ENCODE results near the gene LAIR1. TPM values are rescaled to one million over a fixed set of nuclear protein-coding genes. Genes with fewer than 3 reads are reported as not detected.

LAIR1 gene
- polyA plus RNA-seq, 1 donor (not counting 4 experiments of a cell fraction or from before 2014, with no cell fraction given) = not detected

DNA sequence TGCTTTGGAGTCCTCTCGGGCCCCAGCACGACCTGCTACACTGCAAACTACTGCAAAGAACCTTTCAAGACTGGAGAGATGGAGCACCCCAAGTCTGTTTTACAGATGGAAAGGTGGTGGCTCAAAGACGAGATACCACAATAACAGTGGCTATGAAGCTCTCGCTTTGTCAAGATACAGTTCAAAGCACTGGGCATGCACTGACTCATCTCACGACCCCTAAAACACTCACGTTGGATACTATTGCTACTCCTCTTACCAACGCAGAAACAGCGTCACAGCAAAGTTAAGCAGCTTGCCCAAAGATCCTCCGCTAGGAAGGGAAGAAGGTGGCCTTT is 24.0 kb upstream of the LAIR1 start:
- no peak overlapping the region for H3K9ac ChIP-seq (ENCODE audit: control insufficient read depth, extremely low read depth, insufficient read depth, low read length)
- H3K27me3 ChIP-seq (ENCODE audit: control insufficient read depth, extremely low read depth, insufficient read depth, low read length) = peaks cover 9% of the 10 kb centered on the region
- DNase-seq (ENCODE audit: low read depth, low spot score) (no peak), FAIRE-seq (no peak)
- no peaks in the 10 kb centered on the region for H4K20me1 ChIP-seq (ENCODE audit: control insufficient read depth, extremely low read depth, insufficient read depth, low read length)
- peak overlapping the region in 1 of 3 experiments; percentile 20 for H3K4me3 ChIP-seq (ENCODE audit: control insufficient read depth in 2 of 3, extremely low read depth in 1 of 3, insufficient read depth in 2 of 3, low read depth in 1 of 3, low read length in 3 of 3)
- peak overlapping the region; percentile 62 for H2AFZ ChIP-seq (ENCODE audit: control insufficient read depth, low read length)
- no peak overlapping the region for H3K27ac ChIP-seq (ENCODE audit: control insufficient read depth, insufficient read depth, low read length)
- H3K36me3 ChIP-seq (ENCODE audit: control insufficient read depth in 2 of 2, extremely low read depth in 1 of 2, insufficient read depth in 2 of 2, low read length in 2 of 2) = no peaks in the 10 kb centered on the region
- H3K9me1 ChIP-seq (ENCODE audit: control insufficient read depth, extremely low read depth, insufficient read depth, low read length) = no peaks in the 10 kb centered on the region
- no peak for TF ChIP-seq EZH2 (IDR thresholded peaks at IDR 0.05; ENCODE audit: low read length)
- TF ChIP-seq, protein P1, sequence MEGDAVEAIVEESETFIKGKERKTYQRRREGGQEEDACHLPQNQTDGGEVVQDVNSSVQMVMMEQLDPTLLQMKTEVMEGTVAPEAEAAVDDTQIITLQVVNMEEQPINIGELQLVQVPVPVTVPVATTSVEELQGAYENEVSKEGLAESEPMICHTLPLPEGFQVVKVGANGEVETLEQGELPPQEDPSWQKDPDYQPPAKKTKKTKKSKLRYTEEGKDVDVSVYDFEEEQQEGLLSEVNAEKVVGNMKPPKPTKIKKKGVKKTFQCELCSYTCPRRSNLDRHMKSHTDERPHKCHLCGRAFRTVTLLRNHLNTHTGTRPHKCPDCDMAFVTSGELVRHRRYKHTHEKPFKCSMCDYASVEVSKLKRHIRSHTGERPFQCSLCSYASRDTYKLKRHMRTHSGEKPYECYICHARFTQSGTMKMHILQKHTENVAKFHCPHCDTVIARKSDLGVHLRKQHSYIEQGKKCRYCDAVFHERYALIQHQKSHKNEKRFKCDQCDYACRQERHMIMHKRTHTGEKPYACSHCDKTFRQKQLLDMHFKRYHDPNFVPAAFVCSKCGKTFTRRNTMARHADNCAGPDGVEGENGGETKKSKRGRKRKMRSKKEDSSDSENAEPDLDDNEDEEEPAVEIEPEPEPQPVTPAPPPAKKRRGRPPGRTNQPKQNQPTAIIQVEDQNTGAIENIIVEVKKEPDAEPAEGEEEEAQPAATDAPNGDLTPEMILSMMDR (optimal IDR thresholded peaks at IDR 0.05 in 1 of 3, IDR thresholded peaks at IDR 0.05 in 1 of 3, conservative IDR thresholded peaks at IDR 0.05 in 1 of 3; ENCODE audit: extremely low read depth in 1 of 3, insufficient read depth in 2 of 3, low read length in 3 of 3) = no peak
- dilution Hi-C loops (cut with MboI; ENCODE audit: extremely low pct_ligation_motif_present, low sequenced_read_pairs) = no loop called here
- H3K4me1 ChIP-seq (ENCODE audit: control insufficient read depth, extremely low read depth, insufficient read depth, low read length) = no peaks in the 10 kb centered on the region
- no peaks in the 10 kb centered on the region for H3K9me3 ChIP-seq (ENCODE audit: control insufficient read depth, low read depth, low read length)
- no peaks in the 10 kb centered on the region for H3K79me2 ChIP-seq (ENCODE audit: control insufficient read depth, insufficient read depth, low read length)
- peak overlapping the region; percentile 58 for H3K4me2 ChIP-seq (ENCODE audit: control insufficient read depth, extremely low read depth, insufficient read depth, low read depth, low read length)

DNA sequence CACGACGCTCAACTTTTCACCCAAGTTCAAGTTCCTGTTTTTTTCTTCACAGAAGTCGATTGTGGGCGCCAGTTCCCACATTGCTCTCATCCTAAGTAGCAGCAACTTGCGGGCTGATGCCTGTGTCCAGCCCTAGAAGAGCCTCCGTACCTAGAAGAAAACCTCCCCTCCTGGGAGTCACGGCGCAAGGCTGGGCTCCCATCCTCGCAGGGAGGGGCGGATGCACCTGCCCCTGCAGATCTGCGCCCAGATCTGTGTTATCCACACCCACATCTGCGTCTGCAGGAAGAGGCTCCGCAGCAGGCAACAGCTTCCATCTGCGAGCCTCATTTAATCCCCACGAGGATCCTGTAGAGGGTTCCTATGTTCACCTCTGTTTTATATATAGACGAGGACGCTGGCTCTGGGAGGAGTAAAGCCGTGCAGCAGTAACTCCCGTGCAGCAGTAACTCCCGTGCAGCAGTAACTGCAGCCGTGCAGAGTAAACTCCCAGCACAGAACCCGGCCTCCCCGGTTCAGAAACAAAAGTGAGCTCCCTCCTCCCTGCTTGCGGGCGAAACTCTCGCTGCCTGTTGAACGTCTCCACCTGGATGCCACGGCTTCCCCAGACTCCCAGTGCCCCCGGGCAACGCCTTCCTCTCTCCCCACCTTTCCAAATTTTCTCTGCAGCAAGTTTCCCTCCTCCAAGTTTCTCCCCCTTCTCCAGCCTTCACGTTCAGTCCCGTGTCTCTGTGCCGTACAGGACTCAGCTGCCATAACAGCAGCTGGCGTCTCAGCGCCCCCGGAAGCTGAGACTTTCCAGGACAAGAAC is 23.5 kb upstream of the LAIR1 start:
- peak overlapping the region; percentile 62 for H2AFZ ChIP-seq (ENCODE audit: control insufficient read depth, low read length)
- peaks cover 9% of the 10 kb centered on the region for H3K27me3 ChIP-seq (ENCODE audit: control insufficient read depth, extremely low read depth, insufficient read depth, low read length)
- H4K20me1 ChIP-seq (ENCODE audit: control insufficient read depth, extremely low read depth, insufficient read depth, low read length) = no peaks in the 10 kb centered on the region
- FAIRE-seq (no peak), DNase-seq (ENCODE audit: low read depth, low spot score) (no peak)
- H3K27ac ChIP-seq (ENCODE audit: control insufficient read depth, insufficient read depth, low read length) = no peak overlapping the region
- H3K9me1 ChIP-seq (ENCODE audit: control insufficient read depth, extremely low read depth, insufficient read depth, low read length) = no peaks in the 10 kb centered on the region
- no peak overlapping the region for H3K9ac ChIP-seq (ENCODE audit: control insufficient read depth, extremely low read depth, insufficient read depth, low read length)
- peak overlapping the region; percentile 58 for H3K4me2 ChIP-seq (ENCODE audit: control insufficient read depth, extremely low read depth, insufficient read depth, low read depth, low read length)
- H3K9me3 ChIP-seq (ENCODE audit: control insufficient read depth, low read depth, low read length) = no peaks in the 10 kb centered on the region
- no peaks in the 10 kb centered on the region for H3K36me3 ChIP-seq (ENCODE audit: control insufficient read depth in 2 of 2, extremely low read depth in 1 of 2, insufficient read depth in 2 of 2, low read length in 2 of 2)
- H3K4me1 ChIP-seq (ENCODE audit: control insufficient read depth, extremely low read depth, insufficient read depth, low read length) = no peaks in the 10 kb centered on the region
- H3K4me3 ChIP-seq (ENCODE audit: control insufficient read depth in 2 of 3, extremely low read depth in 1 of 3, insufficient read depth in 2 of 3, low read depth in 1 of 3, low read length in 3 of 3) = peak overlapping the region in 2 of 3 experiments; percentile 10 to 20
- dilution Hi-C loops (cut with MboI; ENCODE audit: extremely low pct_ligation_motif_present, low sequenced_read_pairs) = no loop called here
- TF ChIP-seq, protein P1 (optimal IDR thresholded peaks at IDR 0.05 in 1 of 3, IDR thresholded peaks at IDR 0.05 in 1 of 3, conservative IDR thresholded peaks at IDR 0.05 in 1 of 3; ENCODE audit: extremely low read depth in 1 of 3, insufficient read depth in 2 of 3, low read length in 3 of 3) = no peak
- no peak for TF ChIP-seq EZH2 (IDR thresholded peaks at IDR 0.05; ENCODE audit: low read length)
- no peaks in the 10 kb centered on the region for H3K79me2 ChIP-seq (ENCODE audit: control insufficient read depth, insufficient read depth, low read length)
